H9 (cell line): ENCODE measurements around the gene KCNQ2. TPM values are rescaled to one million over a fixed set of nuclear protein-coding genes. Genes with fewer than 3 reads are reported as not detected.

Experiments used
- DNase-seq: peaks from one replicate; pipeline ENCODE4 v3.0.0-alpha.2; 2017
- H2AFZ ChIP-seq: one replicate; pipeline ENCODE4 v1.6.1; 2013; ENCODE audit warnings: mild to moderate bottlenecking, low read length, control low read depth, moderate library complexity
- H2AK5ac ChIP-seq: 2 replicates; pipeline ENCODE4 v1.6.1; 2013; ENCODE audit warnings: low read length, control low read depth, mixed read lengths; ENCODE audit not compliant: insufficient read length
- H2BK120ac ChIP-seq: one replicate; pipeline ENCODE4 v1.6.1; 2013; ENCODE audit warnings: low read depth, mild to moderate bottlenecking, low read length, control low read depth, inconsistent platforms; ENCODE audit not compliant: poor library complexity, severe bottlenecking
- H2BK12ac ChIP-seq: 2 replicates; pipeline ENCODE4 v1.6.1; 2013; ENCODE audit warnings: low read length, control low read depth, mixed read lengths, low read depth; ENCODE audit not compliant: insufficient read length
- H2BK15ac ChIP-seq: 2 replicates; pipeline ENCODE4 v1.6.1; 2013; ENCODE audit warnings: low read depth, low read length, control low read depth
- H2BK20ac ChIP-seq: one replicate; pipeline ENCODE4 v1.6.1; 2013; ENCODE audit warnings: low read depth, mild to moderate bottlenecking, low read length, control low read depth, inconsistent platforms; ENCODE audit not compliant: poor library complexity, severe bottlenecking
- H2BK5ac ChIP-seq: 2 replicates; pipeline ENCODE4 v1.6.1; 2013; ENCODE audit warnings: low read length, control low read depth, mixed read lengths; ENCODE audit not compliant: insufficient read length
- H3K14ac ChIP-seq: 2 replicates; pipeline ENCODE4 v1.6.1; 2013; ENCODE audit warnings: low read length, control low read depth; ENCODE audit not compliant: insufficient read depth
- H3K18ac ChIP-seq: 2 replicates; pipeline ENCODE4 v1.6.1; 2013; ENCODE audit warnings: low read depth, mild to moderate bottlenecking, mixed read lengths, low read length, control low read depth; ENCODE audit not compliant: insufficient read length
- H3K23ac ChIP-seq: 2 replicates; pipeline ENCODE4 v1.6.1; 2013; ENCODE audit warnings: low read length, control low read depth, mixed read lengths, low read depth; ENCODE audit not compliant: insufficient read length
- H3K23me2 ChIP-seq: 2 replicates; pipeline ENCODE4 v1.6.1; 2013; ENCODE audit warnings: low read depth, mild to moderate bottlenecking, mixed read lengths, low read length, control low read depth; ENCODE audit not compliant: insufficient read length, poor library complexity, severe bottlenecking
- H3K27ac ChIP-seq: 2 replicates; pipeline ENCODE4 v1.5.1; 2013; ENCODE audit warnings: low read length, control low read depth, mixed read lengths, low read depth; ENCODE audit not compliant: insufficient read length
- H3K27me3 ChIP-seq: 2 replicates; pipeline ENCODE4 v1.6.1; 2013; ENCODE audit warnings: low read length, control low read depth, inconsistent platforms; ENCODE audit not compliant: insufficient read depth
- H3K4ac ChIP-seq: 2 replicates; pipeline ENCODE4 v1.6.1; 2013; ENCODE audit warnings: low read depth, mild to moderate bottlenecking, control low read depth, inconsistent platforms, low read length, moderate library complexity
- H3K4me1 ChIP-seq: 2 replicates; pipeline ENCODE4 v1.6.1; 2013; ENCODE audit warnings: low read length, control low read depth, inconsistent platforms; ENCODE audit not compliant: insufficient read depth
- H3K4me2 ChIP-seq: 2 replicates; pipeline ENCODE4 v1.6.1; 2013; ENCODE audit warnings: low read length, control low read depth, mixed read lengths; ENCODE audit not compliant: insufficient read length, insufficient read depth
- H3K56ac ChIP-seq: 2 replicates; pipeline ENCODE4 v1.6.1; 2013; ENCODE audit warnings: low read depth, mild to moderate bottlenecking, mixed read lengths, low read length, control low read depth; ENCODE audit not compliant: insufficient read length
- H3K79me1 ChIP-seq: 2 replicates; pipeline ENCODE4 v1.6.1; 2013; ENCODE audit warnings: low read depth, mild to moderate bottlenecking, moderate library complexity, low read length, control low read depth, inconsistent platforms; ENCODE audit not compliant: insufficient read depth, poor library complexity, severe bottlenecking
- H3K79me2 ChIP-seq: 2 replicates; pipeline ENCODE4 v1.6.1; 2013; ENCODE audit warnings: low read length, control low read depth, inconsistent platforms; ENCODE audit not compliant: insufficient read depth
- H3K9ac ChIP-seq: 2 replicates; pipeline ENCODE4 v1.6.1; 2013; ENCODE audit warnings: low read length, control low read depth, mixed read lengths; ENCODE audit not compliant: insufficient read length; ENCODE audit errors: extremely low read depth
- H3K9me3 ChIP-seq: one replicate; pipeline ENCODE4 v1.6.1; 2013; ENCODE audit warnings: low read depth, low read length, inconsistent platforms; ENCODE audit not compliant: control insufficient read depth
- H3T11ph ChIP-seq: one replicate; pipeline ENCODE4 v1.6.1; 2013; ENCODE audit warnings: mild to moderate bottlenecking, low read length, control low read depth, inconsistent platforms
- H4K20me1 ChIP-seq: one replicate; pipeline ENCODE4 v1.6.1; 2013; ENCODE audit not compliant: control insufficient read depth, insufficient read length, insufficient read depth
- H4K5ac ChIP-seq: 2 replicates; pipeline ENCODE4 v1.6.1; 2013; ENCODE audit warnings: low read depth, mild to moderate bottlenecking, mixed read lengths, low read length, control low read depth; ENCODE audit not compliant: insufficient read length
- H4K8ac ChIP-seq: replicated peaks from 2 replicates; pipeline ENCODE4 v1.6.1; 2013; ENCODE audit warnings: low read length, control low read depth, mixed read lengths, low read depth; ENCODE audit not compliant: insufficient read length
- H4K91ac ChIP-seq: 2 replicates; pipeline ENCODE4 v1.6.1; 2013; ENCODE audit warnings: low read depth, mild to moderate bottlenecking, moderate library complexity, mixed read lengths, low read length, control low read depth; ENCODE audit not compliant: insufficient read length
- H3K27ac Mint-ChIP-seq, 3 experiments: 2 replicates in 2 of 3; 3 replicates in 1 of 3; pipeline ENCODE4 v1.8.0; 2020 to 2021; ENCODE audit warnings: mixed read lengths in 3 of 3, mild to moderate bottlenecking in 1 of 3, moderate library complexity in 1 of 3
- H3K27me3 Mint-ChIP-seq: 2 replicates; pipeline ENCODE4 v1.8.0; 2021; ENCODE audit warnings: low read depth, mild to moderate bottlenecking, moderate library complexity, mixed read lengths
- H3K36me3 Mint-ChIP-seq, 3 experiments: 2 replicates in 2 of 3; 3 replicates in 1 of 3; pipeline ENCODE4 v1.8.0; 2020 to 2021; ENCODE audit warnings: low read depth in 3 of 3, mixed read lengths in 3 of 3; ENCODE audit not compliant: insufficient read depth in 1 of 3
- H3K4me1 Mint-ChIP-seq, 2 experiments: 2 replicates each; pipeline ENCODE4 v1.8.0; 2020; ENCODE audit warnings: mixed read lengths in 2 of 2
- H3K4me3 Mint-ChIP-seq, 2 experiments: 2 replicates in 1 of 2; 3 replicates in 1 of 2; pipeline ENCODE4 v1.8.0; 2020 to 2021; ENCODE audit warnings: mild to moderate bottlenecking in 2 of 2, mixed read lengths in 2 of 2, moderate library complexity in 1 of 2
- H3K9me3 Mint-ChIP-seq, 2 experiments: 2 replicates in 1 of 2; 3 replicates in 1 of 2; pipeline ENCODE4 v1.8.0; 2020; ENCODE audit warnings: mild to moderate bottlenecking in 2 of 2, mixed read lengths in 2 of 2, moderate library complexity in 1 of 2
- CTCF ChIP-seq: fragments of 200-600 bp; sonication (generic); conservative IDR thresholded peaks from 3 replicates; pipeline ENCODE4 v1.8.0; 2021; ENCODE audit warnings: antibody characterized with exemption, mild to moderate bottlenecking
- WGBS: extraction: QIAGEN DNeasy Blood & Tissue Kit; methylation state at CpG from one replicate; pipeline ENCODE4 v1.1.7; 2013; ENCODE audit warnings: missing lambda C conversion rate, low lambda C conversion rate, mixed read lengths; ENCODE audit not compliant: insufficient read length; ENCODE audit errors: extremely low coverage; 5-methylcytosine and 5-hydroxymethylcytosine counted together
- total RNA-seq: library from RNA; stranded (reverse); gene quantifications from 2 replicates; pipeline ENCODE4 v1.2.1, GENCODE V29; 2021

Gene KCNQ2
- total RNA-seq, 1 experiment from 2014 or later: 69.2 TPM

- Mint-ChIP-seq H3K4me1 (peaks cover 10 to 33% of the 10 kb centered on the region in 2 experiments), H3K36me3 (peaks cover 4 to 15% (median 4%) of the 10 kb centered on the region in 3 experiments; a peak in 6 of 7 replicates), H3K27ac (peak overlapping the region; percentile 28 to 59 (median 49); a peak in 4 of 7 replicates), H3K4me3 (no peak overlapping the region), H3K27me3 (no peaks in the 10 kb centered on the region), H3K9me3 (peaks cover 4 to 5% of the 10 kb centered on the region in 2 experiments; a peak in 3 of 5 replicates)
- WGBS: no CpG with 5 or more reads among the region's 18 CpGs
- H2BK120ac ChIP-seq: no peak overlapping the region
- H3K23me2 ChIP-seq: no peaks in the 10 kb centered on the region
- H2AK5ac ChIP-seq: no peak overlapping the region
- H3K9me3 ChIP-seq: no peaks in the 10 kb centered on the region
- H3K27me3 ChIP-seq: no peaks in the 10 kb centered on the region
- peaks cover 6% of the 10 kb centered on the region for H4K20me1 ChIP-seq
- TF ChIP-seq CTCF: no peak
- H3T11ph ChIP-seq: no peak overlapping the region
- no peak overlapping the region for H3K56ac ChIP-seq
- H3K79me1 ChIP-seq: no peaks in the 10 kb centered on the region
- no peak overlapping the region for H2BK20ac ChIP-seq
- no peaks in the 10 kb centered on the region; the same call in 1 of the 2 replicates for H3K79me2 ChIP-seq
- H4K5ac ChIP-seq: no peak overlapping the region
- no peak overlapping the region; the same call in 1 of the 2 replicates for H3K14ac ChIP-seq
- peaks cover 2% of the 10 kb centered on the region; the same call in 1 of the 2 replicates for H3K4me1 ChIP-seq
- H3K27ac ChIP-seq: no peak overlapping the region
- H2BK5ac ChIP-seq: no peak overlapping the region
- H2BK15ac ChIP-seq: no peak overlapping the region
- no peak overlapping the region for H3K4me2 ChIP-seq
- no peak overlapping the region for H3K9ac ChIP-seq
- no peak overlapping the region for H3K4ac ChIP-seq
- H2BK12ac ChIP-seq: no peak overlapping the region
- H4K8ac ChIP-seq: no peak overlapping the region
- no peak overlapping the region for H2AFZ ChIP-seq
- no peak for DNase-seq
- H4K91ac ChIP-seq: no peak overlapping the region
- H3K18ac ChIP-seq: no peak overlapping the region
- no peak overlapping the region for H3K23ac ChIP-seq
These were observed 24.4 kb downstream of the KCNQ2 start for GRCh38 chr20:63448031-63448430.
